Liver (tissue), 9 donors: ENCODE results near the gene ZNF610. TPM values are rescaled to one million over a fixed set of nuclear protein-coding genes. Genes with fewer than 3 reads are reported as not detected.

Experiments used
- DNase-seq: peaks from one replicate; pipeline ENCODE4 v3.0.0-alpha.2; 2017; ENCODE audit warnings: low spot score
- H3K27ac ChIP-seq, 2 donors: one replicate each; pipeline ENCODE4 v1.7.0; 2013; ENCODE audit warnings: inconsistent platforms in 2 of 2, low read length in 2 of 2, control low read depth in 1 of 2, low read depth in 1 of 2, mild to moderate bottlenecking in 1 of 2
- H3K27me3 ChIP-seq, 4 donors: one replicate each; pipeline versions ENCODE4 v1.6.1 to v1.7.0; 2013; ENCODE audit warnings: low read length in 3 of 4, inconsistent platforms in 1 of 4, mild to moderate bottlenecking in 1 of 4, moderate library complexity in 1 of 4; ENCODE audit not compliant: control insufficient read depth in 4 of 4, insufficient read depth in 4 of 4
- H3K36me3 ChIP-seq, 4 donors: one replicate each; pipeline versions ENCODE4 v1.6.1 to v1.7.0; 2013; ENCODE audit warnings: low read length in 3 of 4, mild to moderate bottlenecking in 3 of 4, low read depth in 1 of 4, moderate library complexity in 1 of 4; ENCODE audit not compliant: control insufficient read depth in 4 of 4, insufficient read depth in 3 of 4
- H3K4me1 ChIP-seq, 4 donors: one replicate each; pipeline versions ENCODE4 v1.6.1 to v1.7.0; 2013; ENCODE audit warnings: low read length in 3 of 4, mild to moderate bottlenecking in 3 of 4, moderate library complexity in 1 of 4; ENCODE audit not compliant: control insufficient read depth in 4 of 4, insufficient read depth in 4 of 4
- H3K4me3 ChIP-seq, 3 donors: one replicate each; pipeline versions ENCODE4 v1.6.1 to v1.7.0; 2013; ENCODE audit warnings: low read length in 3 of 3, control low read depth in 1 of 3, low read depth in 1 of 3, mild to moderate bottlenecking in 1 of 3
- H3K9ac ChIP-seq, 2 donors: one replicate each; pipeline ENCODE4 v1.7.0; 2013; ENCODE audit warnings: low read length in 2 of 2, mild to moderate bottlenecking in 2 of 2, moderate library complexity in 2 of 2, control low read depth in 1 of 2, low read depth in 1 of 2
- H3K9me3 ChIP-seq, 4 donors: one replicate each; pipeline versions ENCODE4 v1.6.1 to v1.7.0; 2013; ENCODE audit warnings: low read length in 3 of 4; ENCODE audit not compliant: control insufficient read depth in 4 of 4
- ATF3 ChIP-seq: IDR thresholded peaks from 2 replicates; pipeline ENCODE4 v1.6.1; 2016; ENCODE audit warnings: antibody characterized with exemption
- EGR1 ChIP-seq, 2 donors: IDR thresholded peaks; 2 replicates each; pipeline ENCODE4 v1.6.1; 2016 to 2018; ENCODE audit warnings: antibody characterized with exemption in 2 of 2, low read depth in 2 of 2
- FOXA1 ChIP-seq: IDR thresholded peaks from 2 replicates; pipeline ENCODE4 v1.6.1; 2016; ENCODE audit warnings: antibody characterized with exemption
- FOXA2 ChIP-seq: IDR thresholded peaks from 2 replicates; pipeline ENCODE4 v1.6.1; 2016; ENCODE audit warnings: antibody characterized with exemption
- GABPA ChIP-seq, 2 donors: IDR thresholded peaks in 1 of 2; conservative IDR thresholded peaks in 1 of 2; 2 replicates each; pipeline ENCODE4 v1.6.1; 2016; ENCODE audit warnings: antibody characterized with exemption in 2 of 2, mild to moderate bottlenecking in 1 of 2, moderate library complexity in 1 of 2
- HNF4A ChIP-seq, 2 donors: conservative IDR thresholded peaks; 2 replicates each; pipeline ENCODE4 v1.6.1; 2016; ENCODE audit warnings: antibody characterized with exemption in 2 of 2, mild to moderate bottlenecking in 2 of 2
- HNF4G ChIP-seq: IDR thresholded peaks from 2 replicates; pipeline ENCODE4 v1.6.1; 2016; ENCODE audit warnings: antibody characterized with exemption
- JUND ChIP-seq, 2 donors: IDR thresholded peaks; 2 replicates each; pipeline ENCODE4 v1.6.1; 2016; ENCODE audit warnings: antibody characterized with exemption in 2 of 2
- NR2F2 ChIP-seq: IDR thresholded peaks from 2 replicates; pipeline ENCODE4 v1.6.1; 2016; ENCODE audit warnings: antibody characterized with exemption
- RXRA ChIP-seq, 2 donors: IDR thresholded peaks; 2 replicates each; pipeline ENCODE4 v1.6.1; 2017 to 2018; ENCODE audit warnings: antibody characterized with exemption in 2 of 2, mild to moderate bottlenecking in 1 of 2
- SP1 ChIP-seq: IDR thresholded peaks from 2 replicates; pipeline ENCODE4 v1.6.1; 2018; ENCODE audit warnings: antibody characterized with exemption, mild to moderate bottlenecking
- TAF1 ChIP-seq: conservative IDR thresholded peaks from 2 replicates; pipeline ENCODE4 v1.6.1; 2016; ENCODE audit warnings: antibody characterized with exemption, mild to moderate bottlenecking
- YY1 ChIP-seq: IDR thresholded peaks from 2 replicates; pipeline ENCODE4 v1.6.1; 2016; ENCODE audit warnings: antibody characterized with exemption, mild to moderate bottlenecking
- WGBS: extraction: QIAGEN DNeasy Blood & Tissue Kit; methylation state at CpG from one replicate; pipeline ENCODE4 v1.1.7; 2013; 5-methylcytosine and 5-hydroxymethylcytosine counted together
- polyA plus RNA-seq, 2 donors: library from polyadenylated mRNA; stranded (reverse) in 1 of 2; unstranded in 1 of 2; fragments of 200-250 nt in 1 of 2; fragments of >200 nt in 1 of 2; fragmentation: Nextera tagmentation in 1 of 2; extraction: Ambion mirVana in 1 of 2; gene quantifications; one replicate each; pipeline versions ENCODE4 v1.2.1 to v1.2.3, GENCODE V29; 2013 to 2015
- total RNA-seq, 2 donors: library from RNA; depleted of rRNA; stranded (reverse); fragments of >200 nt; gene quantifications; one replicate each; pipeline ENCODE4 v1.2.3, GENCODE V29; 2014
- TF ChIP-seq, protein P1 (sequence below): IDR thresholded peaks from 2 replicates; pipeline ENCODE4 v1.6.1; 2016; ENCODE audit warnings: antibody characterized with exemption, mild to moderate bottlenecking
- TF ChIP-seq, protein P2 (sequence below): IDR thresholded peaks from 2 replicates; pipeline ENCODE4 v1.6.1; 2016; ENCODE audit warnings: antibody characterized with exemption
- TF ChIP-seq, protein P3 (sequence below): fragments of 150-350 bp; IDR thresholded peaks from 2 replicates; pipeline ENCODE4 v1.5.1; 2017; ENCODE audit warnings: improper control_type of control experiment, low read depth, low read length; ENCODE audit not compliant: missing input control
- donor health status: healthy.
- donor health status: healthy.
- donor health status: healthy.
- donor health status: healthy.
- donor health status: healthy.

Gene ZNF610
- total and polyA plus RNA-seq, 4 donors, result 0.08 to 0.89 (median 0.23) TPM

- TF ChIP-seq RXRA (IDR thresholded peaks at IDR 0.05) (no peak), JUND (IDR thresholded peaks at IDR 0.05) (no peak), EGR1 (IDR thresholded peaks at IDR 0.05; ENCODE audit: low read depth in 2 of 2) (no peak), SP1 (no peak), ATF3 (no peak), GABPA (IDR thresholded peaks at IDR 0.05 in 1 of 2, conservative IDR thresholded peaks at IDR 0.05 in 1 of 2) (no peak), FOXA2 (no peak), TAF1 (no peak), FOXA1 (no peak), YY1 (no peak), NR2F2 (no peak), HNF4A (conservative IDR thresholded peaks at IDR 0.05) (no peak), HNF4G (no peak)
- TF ChIP-seq, protein P1, sequence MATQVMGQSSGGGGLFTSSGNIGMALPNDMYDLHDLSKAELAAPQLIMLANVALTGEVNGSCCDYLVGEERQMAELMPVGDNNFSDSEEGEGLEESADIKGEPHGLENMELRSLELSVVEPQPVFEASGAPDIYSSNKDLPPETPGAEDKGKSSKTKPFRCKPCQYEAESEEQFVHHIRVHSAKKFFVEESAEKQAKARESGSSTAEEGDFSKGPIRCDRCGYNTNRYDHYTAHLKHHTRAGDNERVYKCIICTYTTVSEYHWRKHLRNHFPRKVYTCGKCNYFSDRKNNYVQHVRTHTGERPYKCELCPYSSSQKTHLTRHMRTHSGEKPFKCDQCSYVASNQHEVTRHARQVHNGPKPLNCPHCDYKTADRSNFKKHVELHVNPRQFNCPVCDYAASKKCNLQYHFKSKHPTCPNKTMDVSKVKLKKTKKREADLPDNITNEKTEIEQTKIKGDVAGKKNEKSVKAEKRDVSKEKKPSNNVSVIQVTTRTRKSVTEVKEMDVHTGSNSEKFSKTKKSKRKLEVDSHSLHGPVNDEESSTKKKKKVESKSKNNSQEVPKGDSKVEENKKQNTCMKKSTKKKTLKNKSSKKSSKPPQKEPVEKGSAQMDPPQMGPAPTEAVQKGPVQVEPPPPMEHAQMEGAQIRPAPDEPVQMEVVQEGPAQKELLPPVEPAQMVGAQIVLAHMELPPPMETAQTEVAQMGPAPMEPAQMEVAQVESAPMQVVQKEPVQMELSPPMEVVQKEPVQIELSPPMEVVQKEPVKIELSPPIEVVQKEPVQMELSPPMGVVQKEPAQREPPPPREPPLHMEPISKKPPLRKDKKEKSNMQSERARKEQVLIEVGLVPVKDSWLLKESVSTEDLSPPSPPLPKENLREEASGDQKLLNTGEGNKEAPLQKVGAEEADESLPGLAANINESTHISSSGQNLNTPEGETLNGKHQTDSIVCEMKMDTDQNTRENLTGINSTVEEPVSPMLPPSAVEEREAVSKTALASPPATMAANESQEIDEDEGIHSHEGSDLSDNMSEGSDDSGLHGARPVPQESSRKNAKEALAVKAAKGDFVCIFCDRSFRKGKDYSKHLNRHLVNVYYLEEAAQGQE, result no peak
- TF ChIP-seq, protein P2, sequence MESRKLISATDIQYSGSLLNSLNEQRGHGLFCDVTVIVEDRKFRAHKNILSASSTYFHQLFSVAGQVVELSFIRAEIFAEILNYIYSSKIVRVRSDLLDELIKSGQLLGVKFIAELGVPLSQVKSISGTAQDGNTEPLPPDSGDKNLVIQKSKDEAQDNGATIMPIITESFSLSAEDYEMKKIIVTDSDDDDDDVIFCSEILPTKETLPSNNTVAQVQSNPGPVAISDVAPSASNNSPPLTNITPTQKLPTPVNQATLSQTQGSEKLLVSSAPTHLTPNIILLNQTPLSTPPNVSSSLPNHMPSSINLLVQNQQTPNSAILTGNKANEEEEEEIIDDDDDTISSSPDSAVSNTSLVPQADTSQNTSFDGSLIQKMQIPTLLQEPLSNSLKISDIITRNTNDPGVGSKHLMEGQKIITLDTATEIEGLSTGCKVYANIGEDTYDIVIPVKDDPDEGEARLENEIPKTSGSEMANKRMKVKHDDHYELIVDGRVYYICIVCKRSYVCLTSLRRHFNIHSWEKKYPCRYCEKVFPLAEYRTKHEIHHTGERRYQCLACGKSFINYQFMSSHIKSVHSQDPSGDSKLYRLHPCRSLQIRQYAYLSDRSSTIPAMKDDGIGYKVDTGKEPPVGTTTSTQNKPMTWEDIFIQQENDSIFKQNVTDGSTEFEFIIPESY, result no peak
- TF ChIP-seq, protein P3, sequence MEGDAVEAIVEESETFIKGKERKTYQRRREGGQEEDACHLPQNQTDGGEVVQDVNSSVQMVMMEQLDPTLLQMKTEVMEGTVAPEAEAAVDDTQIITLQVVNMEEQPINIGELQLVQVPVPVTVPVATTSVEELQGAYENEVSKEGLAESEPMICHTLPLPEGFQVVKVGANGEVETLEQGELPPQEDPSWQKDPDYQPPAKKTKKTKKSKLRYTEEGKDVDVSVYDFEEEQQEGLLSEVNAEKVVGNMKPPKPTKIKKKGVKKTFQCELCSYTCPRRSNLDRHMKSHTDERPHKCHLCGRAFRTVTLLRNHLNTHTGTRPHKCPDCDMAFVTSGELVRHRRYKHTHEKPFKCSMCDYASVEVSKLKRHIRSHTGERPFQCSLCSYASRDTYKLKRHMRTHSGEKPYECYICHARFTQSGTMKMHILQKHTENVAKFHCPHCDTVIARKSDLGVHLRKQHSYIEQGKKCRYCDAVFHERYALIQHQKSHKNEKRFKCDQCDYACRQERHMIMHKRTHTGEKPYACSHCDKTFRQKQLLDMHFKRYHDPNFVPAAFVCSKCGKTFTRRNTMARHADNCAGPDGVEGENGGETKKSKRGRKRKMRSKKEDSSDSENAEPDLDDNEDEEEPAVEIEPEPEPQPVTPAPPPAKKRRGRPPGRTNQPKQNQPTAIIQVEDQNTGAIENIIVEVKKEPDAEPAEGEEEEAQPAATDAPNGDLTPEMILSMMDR, result no peak
- H3K4me1 ChIP-seq, result no peaks in the 10 kb centered on the region
- no peak for DNase-seq
- H3K9ac ChIP-seq, result no peak overlapping the region
- H3K9me3 ChIP-seq, result peaks cover 17 to 45% (median 33%) of the 10 kb centered on the region in 4 donors
- no peak overlapping the region for H3K27ac ChIP-seq
- H3K27me3 ChIP-seq, result no peaks in the 10 kb centered on the region
- 67% methylated on average over 1 of the region's 1 CpG for WGBS
- H3K4me3 ChIP-seq, result no peak overlapping the region
- H3K36me3 ChIP-seq, result peaks cover 3 to 5% (median 4%) of the 10 kb centered on the region in 4 donors
These were observed 55.1 kb downstream of the ZNF610 start for GRCh38 chr19:52391135-52391534.
